SHP77 treated with DMSO at 0.1 percent for 48 hours (cell line): ENCODE data around the gene ETV4.
"Not testable (repeated sequence)": the region's sequence is repeated elsewhere in the genome, so short reads cannot be mapped to it uniquely, and the experiment has no call there.

Source experiments
- DNase-seq: peaks from one replicate; lab custom pipeline; 2025; lab: John Stamatoyannopoulos, UW

The ETV4 gene

DNA sequence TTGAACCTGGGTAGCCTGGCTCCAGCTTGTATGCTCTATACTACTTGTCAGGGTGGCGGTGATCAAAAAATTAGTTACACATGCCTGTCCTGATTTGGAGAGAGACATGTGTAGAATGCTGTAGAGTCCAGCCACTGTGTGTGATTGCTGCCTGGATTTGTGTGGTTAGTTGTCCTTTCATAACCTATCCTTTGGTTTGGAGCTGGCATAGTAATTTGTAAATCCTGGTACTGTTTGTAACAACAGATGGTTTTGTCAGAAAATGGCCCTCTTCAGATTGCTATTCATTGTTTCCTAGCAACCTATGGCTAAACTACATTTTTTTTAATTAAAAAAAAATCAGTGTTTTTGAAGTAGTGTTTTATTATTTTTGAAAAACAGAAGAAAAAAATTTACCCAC lies 30.5 kb downstream of the ETV4 start:
- no peak for DNase-seq

DNA sequence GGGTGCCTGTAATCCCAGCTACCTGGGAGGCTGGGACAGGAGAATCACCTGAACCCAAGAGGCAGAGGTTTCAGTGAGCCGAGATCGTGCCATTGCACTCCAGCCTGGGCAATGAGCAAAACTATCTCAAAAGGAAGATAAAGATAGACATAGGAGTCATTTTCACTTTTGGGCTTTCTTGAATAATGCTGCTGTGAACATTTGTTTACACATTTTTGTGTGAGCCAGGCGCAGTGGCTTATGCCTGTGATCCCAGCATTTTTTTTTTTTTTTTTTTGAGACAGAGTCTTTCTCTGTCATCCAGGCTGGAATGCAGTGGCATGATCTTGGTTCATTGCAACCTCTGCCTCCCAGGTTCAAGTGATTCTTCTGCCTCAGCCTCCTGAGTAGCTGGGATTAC lies 34.9 kb downstream of the ETV4 start:
- not testable (repeated sequence) for DNase-seq

- DNase-seq, result not testable (repeated sequence)
Observed at GRCh38 chr17:43509440-43509839, 36.7 kb downstream of the ETV4 start.

DNA sequence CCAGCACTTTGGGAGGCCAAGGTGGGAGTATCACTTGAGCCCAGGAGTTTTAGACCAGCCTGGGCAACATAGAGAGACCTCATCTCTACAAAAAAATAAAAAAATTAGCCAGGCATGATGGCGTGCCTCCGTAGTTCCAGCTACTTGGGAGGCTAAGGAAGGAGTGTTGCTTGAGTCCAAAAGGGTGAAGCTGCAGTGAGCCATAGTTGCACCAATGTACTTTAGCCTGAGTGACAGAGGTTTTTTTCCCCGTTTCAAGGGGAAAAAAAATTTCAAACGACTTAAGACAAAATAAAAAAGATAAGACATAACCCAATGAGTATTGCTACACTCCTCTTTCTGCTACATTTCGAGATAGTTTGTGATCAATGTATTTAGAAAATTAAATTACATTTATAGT lies 55.5 kb downstream of the ETV4 start:
- no peak for DNase-seq

DNA sequence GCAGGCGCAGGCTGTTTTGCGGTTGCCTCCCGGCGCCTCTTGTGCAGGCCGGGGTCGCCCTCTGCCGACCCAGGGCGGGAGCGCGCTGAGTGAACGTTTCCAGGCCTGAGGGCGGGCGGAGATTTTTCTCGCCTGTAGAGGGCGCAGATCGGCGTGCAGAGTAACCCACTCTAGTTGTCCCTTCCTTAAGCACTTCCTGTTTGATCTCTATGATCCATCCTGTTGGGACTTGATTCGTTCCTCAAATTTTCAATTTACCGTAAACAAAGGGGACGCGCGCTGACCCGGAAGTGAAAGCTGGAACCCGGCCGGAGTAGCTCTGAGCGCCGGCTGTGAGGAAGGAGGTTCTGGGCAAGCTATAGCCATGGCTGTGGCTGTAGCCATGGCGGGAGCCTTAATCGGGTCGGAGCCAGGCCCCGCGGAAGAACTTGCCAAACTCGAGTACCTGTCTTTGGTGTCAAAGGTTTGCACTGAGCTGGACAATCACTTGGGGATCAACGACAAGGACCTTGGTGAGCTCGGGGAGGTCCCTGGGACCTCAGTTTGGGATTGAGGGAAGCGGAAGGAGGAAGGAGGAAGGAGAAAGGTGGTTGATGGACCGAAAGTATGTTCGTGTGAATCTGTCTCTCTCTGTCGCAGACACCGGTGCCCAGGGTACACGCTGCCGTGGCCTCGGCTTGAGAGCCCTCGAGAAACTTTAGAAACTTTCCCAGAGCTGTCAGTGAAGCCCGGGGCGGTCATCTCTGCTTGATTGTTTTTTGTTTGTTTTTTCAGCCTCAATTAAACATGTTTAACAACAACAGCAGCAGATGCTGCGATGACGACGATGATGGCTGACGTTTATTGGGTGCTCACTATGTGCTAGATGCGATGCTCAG lies 62.2 kb downstream of the ETV4 start, which contains the start of gene DHX8:
TSS of gene DHX8 (plus strand) at position 302 of the 878 bp plus-strand sequence. CDS start at position 365, 63 bp downstream.
- DNase-seq, result peak; percentile 97

DNA sequence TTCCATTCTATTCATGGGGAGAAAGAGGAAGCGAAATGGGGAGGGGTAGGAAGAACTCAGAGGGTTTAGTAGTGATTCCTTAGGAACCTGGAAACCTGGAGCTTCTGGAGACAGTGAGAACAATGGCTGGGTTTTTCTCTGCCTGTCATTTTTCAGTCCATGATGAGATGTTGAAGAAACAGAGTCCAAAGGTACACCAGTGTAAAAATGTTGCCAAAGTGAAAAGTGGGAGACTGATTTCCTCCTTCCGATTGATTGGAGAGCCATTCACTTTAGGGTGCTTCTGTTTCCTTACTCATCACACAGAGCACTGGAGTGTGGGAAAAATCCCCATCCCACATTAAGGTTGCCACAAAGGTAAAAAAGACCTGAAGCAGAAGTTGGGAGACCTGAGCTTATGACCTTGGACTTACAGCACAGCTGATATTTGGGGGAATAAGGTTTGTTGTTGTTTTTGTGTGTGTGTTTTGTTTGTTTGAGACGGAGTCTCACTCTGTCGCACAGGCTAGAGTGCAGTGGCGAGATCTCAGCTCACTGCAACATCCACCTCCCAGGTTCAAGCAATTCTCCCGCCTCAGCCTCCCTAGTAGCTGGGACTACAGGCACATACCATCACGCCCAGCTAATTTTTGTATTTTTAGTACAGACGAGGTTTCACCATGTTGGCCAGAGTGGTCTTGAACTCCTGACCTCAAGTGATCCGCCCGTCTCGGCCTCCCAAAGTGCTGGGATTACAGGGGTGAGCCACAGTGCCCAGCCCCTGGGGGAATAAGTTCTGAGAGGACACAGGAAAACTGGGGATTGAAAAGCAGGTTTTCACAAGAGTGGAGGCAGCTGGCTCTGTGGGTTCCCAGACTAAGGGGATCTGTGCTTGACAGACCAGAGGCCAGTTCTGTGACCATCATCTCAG lies 63.8 kb downstream of the ETV4 start:
- no peak for DNase-seq

DNA sequence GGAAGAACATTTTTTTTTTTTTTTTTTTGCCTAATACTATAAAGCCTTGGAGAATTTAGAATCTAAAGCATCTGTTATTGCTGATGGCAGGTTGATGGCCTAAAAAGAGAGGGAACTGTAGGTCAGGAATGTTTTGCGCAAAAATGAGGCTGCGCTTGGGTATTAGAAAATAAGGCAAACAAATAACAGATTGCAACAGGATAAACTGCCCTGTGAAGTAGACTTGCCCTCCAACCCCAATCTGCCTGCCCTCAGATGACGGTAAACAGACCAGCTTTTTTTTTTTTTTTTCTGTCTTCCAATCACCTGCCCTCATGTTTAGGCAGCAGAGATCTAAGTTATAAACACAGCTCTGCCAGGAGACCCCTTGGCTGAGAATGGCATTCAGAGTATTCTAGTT lies 66.2 kb downstream of the ETV4 start:
- DNase-seq, result no peak
